GM10847 (cell line): ENCODE data around the gene STPG1.

ENCODE experiments used
- POLR2A ChIP-seq: IDR thresholded peaks from 2 replicates; pipeline ENCODE4 v1.6.1; 2011; ENCODE audit not compliant: insufficient read length; ENCODE audit errors: extremely low read depth

The STPG1 gene

DNA sequence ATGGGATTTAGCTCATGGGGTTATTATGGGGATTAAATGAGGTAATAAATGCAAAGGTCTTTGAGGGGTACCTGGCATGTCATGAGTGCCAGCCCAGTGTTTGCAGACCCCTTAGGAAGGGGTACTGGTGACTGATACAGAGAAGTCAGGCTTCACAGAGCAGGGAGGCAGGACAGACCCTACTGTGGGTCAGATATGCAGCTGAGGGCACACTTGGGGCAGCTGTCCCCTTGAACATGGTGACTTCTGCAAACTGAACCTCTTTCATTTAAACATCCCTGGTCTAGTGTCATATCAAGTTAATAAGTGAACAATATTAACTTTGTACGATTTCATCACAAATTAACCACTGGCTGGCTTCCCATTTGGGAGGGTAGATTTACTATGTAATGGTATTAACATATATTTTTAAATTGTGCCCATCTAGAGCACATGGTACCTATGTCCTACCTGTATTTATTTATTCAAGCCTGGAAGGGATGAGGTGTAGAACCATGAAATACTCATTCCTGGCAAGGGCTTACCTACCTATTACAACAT lies 25.9 kb downstream of the STPG1 start:
- TF ChIP-seq POLR2A, result no peak

DNA sequence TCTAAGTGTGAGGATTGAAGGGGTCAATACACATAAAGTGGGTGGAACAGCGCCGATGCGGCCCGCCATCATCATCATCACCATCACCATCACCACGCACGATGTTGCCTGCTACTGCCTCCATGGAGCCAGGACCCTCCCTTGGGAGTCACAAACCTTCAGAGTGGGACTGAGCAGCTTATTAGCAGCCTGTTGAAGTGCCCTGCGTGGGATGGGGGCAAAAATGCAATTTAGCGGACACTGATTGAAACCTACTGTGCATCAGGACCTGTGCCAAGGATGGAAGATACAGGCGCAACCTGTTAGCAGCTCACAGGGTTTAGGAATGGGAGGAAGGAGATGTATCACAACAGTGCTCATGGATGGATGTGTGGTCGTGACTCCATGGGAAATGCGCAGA lies 26.7 kb downstream of the STPG1 start:
- no peak for TF ChIP-seq POLR2A

DNA sequence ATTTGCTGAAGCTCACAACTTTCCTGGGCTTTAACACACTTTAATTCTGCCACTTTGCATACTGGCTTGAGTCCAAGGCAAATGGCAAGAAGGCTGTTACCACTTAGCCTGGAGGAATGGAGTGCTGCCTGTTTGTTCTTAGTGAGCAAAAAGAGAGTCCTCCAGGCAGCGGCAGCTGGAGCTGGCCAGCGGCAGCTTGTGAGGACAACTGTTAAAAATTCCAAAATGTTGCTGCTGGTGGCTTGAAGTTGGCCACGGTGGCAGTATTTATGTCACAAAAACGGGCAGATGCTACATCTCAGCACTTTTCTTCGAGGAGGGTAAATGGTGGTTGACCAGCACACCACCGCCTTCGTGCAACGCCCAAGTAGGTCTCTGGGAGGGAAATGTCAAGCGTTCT lies 27.3 kb downstream of the STPG1 start:
- TF ChIP-seq POLR2A, result no peak

DNA sequence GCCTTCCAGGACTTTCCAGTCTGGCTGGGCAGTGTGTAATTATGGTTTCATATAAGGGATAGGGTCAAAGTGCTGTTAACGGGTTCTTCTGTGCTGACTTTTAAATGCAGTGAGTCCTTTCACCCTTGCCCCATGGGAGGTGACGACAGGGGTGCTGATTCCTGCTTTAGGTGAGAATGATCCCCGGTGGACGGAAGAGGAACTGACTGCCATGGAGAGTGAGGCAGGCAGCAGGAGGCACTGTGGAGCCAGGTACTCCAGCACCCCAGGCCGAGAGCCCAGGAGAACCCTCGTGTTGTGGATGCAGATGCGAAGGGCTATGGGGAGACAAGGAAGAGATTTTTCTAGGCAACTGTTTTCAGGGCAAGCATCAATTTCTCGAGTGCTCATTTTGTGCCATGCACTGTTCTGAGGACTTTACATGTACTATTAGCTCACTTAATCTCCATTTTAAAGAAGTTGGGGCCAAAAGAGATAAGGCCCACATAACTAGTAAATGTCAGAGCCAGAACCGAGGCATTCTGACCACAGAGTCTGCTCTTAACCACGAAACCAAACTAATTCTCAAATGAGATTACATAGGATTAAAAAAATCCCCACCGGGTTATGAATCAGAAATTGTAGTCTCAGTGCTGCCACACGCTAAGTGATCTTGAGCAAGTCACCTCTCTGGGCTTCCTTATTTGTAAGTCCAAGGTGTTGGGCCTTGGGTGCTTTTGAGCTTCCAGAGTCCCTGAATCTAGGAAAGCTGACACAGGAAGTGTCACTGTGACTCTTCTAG lies 28.2 kb downstream of the STPG1 start:
- TF ChIP-seq POLR2A, result no peak

DNA sequence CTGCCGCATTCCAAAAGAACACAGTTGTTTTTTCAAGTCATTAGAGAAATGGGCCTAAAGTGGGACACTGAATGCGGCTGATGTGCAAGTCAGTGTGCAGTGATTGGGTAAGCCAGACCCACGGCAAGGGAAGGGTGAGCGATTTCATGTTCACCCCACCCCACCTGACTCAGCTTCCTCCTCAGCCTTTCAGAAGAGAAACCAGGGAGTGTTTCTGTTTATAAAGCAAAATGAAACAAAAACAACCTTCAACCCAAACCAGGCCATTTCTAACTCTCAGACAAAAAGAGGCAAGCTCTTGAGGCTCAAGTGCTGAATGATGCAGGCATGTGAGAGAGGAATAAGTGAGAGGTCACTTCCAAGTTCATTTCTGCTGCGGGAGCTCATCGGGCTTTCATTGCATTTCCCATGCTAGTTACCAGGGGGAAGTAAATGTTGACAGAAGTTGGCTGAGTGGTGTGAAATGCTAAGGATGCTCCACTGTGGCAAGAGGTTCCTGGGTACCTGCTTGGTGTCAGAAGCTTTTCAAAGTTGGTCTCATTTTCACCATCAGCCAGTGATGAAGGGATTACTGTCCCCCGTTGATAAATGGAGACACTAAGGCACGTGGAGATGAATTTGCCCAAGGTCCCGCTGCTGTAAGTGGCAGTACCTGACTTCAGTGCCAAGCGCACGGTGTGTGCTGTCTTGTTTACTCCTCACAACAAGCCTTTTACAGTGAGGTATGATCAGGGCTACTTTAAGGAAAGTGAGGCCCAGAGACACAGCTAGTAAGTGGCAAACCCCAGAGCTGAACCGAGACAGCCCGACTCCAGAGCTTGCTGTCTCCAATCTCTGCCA lies 29.1 kb downstream of the STPG1 start:
- TF ChIP-seq POLR2A, result no peak

DNA sequence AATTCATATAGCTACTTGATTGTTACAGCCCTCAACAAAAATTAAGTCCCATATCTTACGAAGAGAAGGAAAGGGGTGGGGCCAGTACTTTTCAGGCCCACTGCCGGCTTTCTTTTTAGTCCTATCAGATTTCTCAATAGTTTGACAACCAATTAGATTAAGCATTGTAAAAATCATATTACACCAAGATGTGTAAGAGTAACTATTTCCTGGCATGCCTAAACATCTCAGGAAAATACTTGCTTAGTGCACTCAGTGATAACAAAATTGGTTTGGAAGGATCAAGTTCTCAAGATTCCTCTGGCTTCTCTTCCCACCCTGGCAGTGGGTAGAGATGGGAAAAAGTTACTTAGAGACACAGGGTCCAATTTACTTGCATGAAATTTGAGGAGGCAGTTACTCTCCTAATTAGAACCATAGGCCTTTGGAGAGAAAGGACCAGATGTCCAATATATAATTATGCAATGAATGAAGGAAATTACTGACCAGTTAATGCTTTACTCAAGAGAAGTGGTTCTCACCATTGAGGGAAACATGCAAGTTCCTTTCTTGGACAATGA lies 30.1 kb downstream of the STPG1 start:
- TF ChIP-seq POLR2A, result no peak

DNA sequence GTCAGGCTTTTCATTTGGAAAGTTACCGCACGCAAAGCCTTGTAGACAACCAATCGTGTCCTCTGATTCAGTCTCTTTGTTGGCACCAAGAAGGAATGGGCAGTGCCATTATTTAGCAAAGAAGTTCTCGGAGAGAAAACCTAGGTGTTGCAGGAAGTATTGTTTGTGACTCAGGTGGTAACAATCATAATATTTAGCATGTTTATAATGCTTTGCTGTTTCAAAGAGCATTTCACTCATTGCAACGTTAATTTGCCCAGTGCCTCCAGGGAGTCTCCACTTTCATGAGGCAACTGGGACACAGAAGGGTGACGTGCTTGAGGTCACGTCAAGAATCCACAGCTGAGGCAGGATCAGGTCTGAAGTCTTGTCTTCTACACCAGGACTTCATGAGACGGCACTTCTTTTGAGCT lies 31.4 kb downstream of the STPG1 start:
- no peak for TF ChIP-seq POLR2A

DNA sequence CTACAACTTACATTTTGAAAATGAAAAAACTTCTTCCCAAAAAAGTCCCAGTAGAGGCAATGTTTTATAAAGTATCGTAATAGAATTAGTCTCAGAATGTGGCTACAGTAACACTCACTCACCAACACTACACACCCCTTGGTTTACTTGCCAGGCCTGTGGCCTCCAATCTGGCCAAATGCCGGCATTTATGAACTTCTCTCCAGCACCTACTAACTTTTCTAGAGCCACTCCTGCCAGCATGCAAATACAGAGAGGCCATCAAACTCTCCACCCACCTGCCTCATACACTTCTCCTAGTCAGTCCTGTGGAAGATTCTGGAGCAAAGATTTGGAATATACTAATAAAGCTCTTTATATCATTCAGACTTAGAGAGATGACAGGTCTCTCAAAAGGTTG lies 32.3 kb downstream of the STPG1 start:
- no peak for TF ChIP-seq POLR2A

DNA sequence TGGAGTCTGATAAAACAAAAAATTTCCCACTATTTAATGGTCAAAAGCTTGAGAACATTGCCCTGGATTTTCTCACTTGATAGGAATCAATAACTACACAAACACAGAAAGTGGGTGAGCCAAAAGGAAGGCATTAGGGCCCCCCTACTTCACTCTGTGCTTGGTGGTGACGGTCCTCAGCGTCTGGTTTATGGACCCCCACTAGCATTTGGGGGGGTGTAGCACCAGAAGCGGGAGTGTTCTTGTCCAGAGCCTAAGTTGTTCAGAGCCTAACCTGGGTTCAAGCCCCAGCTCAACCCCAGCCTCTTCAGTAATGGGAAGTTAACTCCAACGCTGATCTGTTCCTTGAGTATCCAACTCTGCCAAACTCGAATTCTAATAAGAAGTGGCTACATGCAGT lies 33.1 kb downstream of the STPG1 start:
- no peak for TF ChIP-seq POLR2A

DNA sequence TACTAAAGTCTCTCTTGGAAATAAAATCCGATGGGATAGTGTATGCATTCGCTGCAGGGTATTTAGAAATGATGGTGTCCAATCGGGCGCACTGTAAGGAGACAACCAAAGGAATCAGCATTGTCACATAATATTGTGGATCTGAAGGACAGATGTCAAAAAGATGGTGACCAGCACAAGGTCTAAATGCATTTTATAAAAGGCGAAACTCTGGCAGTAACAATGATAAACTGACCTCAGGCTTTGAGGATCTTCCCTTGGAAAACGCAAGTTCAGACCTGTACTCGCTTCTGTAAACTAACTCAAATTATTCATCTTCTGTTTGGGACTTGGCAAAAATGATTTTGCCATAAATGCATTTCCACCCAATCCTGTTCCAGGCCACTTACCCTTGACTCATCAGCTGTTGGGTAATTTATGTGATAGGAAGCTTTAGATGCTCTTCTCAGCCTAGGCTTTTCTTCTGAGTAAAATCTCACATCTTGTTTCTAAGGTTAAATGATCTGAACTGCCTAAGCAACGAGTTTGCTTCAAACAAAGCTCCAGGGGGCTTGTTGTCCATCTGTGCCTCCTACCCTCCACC lies 33.8 kb downstream of the STPG1 start:
- TF ChIP-seq POLR2A, result no peak

DNA sequence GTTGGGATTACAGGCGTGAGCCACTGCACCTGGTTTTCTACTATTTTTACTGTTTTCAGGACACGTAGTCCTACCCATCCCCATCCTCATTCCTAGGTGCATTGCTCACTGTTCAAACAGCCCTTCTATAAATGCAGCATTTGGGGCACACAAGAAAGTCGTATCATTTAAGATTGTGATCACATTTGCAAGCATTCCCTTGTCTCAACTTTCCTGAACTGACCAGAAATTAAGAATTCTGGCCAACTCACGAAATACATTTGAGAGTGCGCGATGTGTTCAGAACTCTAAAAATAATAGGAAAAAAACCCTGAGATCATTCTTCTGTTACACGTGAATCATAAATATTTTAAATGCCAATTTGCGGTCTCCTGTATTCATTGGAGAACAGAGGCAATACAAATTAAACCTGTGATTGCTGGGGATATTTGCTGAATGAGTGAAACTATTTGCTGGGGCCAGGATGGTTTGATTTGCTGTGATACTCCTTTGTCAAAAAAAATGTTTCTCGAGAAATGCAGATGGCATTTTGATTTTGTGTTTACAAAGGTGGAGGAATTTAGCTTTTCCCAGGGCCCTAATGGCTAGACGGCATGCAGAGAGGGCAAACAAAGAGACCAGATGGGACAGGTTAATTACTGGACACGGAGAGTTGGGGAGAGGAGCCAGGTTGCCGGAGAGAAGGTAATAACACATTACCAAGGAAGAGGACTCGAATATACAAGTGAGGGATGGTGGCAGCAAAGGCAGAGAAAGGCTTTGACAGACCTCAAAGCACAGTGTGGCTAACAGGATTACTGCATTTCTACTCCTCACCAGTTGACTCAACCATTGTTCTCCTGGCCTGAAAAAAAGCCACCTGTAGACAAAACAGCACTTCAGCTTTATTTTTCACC lies 38.4 kb downstream of the STPG1 start:
- no peak for TF ChIP-seq POLR2A

DNA sequence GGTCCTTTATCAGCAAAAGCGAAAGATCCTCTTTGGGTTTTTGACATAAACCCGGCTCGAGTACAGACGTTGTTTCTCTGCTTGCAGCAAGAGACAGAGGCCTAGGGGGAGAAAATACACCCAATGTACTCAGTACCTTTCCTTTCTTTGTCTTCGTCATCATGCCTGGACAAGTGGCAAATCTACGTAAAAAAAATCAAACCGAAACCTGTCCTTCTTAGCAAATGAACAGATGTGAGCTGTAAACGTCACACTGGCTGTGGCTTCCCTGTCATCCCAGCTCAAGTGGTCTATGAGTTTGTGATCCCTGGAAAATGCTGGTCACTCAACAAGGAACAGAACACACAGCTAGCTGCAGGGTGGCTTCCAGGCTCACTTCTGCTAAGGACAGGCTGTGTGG lies 39.9 kb downstream of the STPG1 start:
- TF ChIP-seq POLR2A, result no peak

DNA sequence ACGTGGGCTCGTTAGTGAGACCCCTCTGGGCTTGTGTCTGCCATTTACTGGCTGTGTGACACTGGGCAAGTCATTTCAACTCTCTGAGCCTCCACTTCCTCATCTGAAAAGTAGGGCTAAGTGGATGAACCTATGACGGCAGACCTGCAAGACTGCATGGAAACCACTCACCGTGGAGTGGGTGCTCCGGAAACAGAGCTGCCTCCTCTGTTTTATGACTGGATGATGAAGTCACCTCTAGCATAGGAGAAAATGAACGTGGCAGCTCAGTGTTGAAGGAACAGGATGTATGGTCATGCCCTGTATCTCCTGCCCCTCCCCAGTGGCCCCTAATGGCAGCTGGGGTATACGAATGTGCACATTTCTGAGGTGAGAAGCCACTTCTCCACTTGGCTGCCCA lies 40.5 kb downstream of the STPG1 start:
- TF ChIP-seq POLR2A, result no peak

DNA sequence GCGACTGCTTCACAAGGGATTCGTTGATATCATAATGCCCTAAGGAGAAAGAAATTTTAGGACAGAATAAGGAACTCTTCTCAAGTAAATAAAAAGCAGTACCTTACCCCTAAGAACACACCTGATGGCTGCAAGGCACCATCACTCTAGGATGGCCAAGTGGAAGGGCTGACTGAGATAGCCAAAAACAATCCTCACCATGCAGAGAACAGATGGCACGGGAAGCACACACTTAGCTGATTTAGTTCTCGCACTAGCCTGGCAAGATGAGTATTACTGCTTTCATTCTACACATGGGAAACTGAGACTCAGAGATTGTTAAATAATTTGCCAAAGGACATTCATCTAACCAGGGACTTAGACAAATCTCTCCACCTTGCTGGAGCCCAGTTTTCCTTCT lies 43.8 kb downstream of the STPG1 start:
- TF ChIP-seq POLR2A, result no peak
